OCI-LY1 (cell line): Measurements from ENCODE around the gene WNT2.

ENCODE experiments used
- H2AFZ ChIP-seq: fragments of 200-600 bp; sonication (generic), shearing (Covaris generic); 2 replicates; pipeline ENCODE4 v1.6.0; 2014; ENCODE audit warnings: antibody characterized with exemption, mild to moderate bottlenecking, low read length
- H3F3A ChIP-seq: fragments of 200-600 bp; sonication (generic), shearing (Covaris generic); 2 replicates; pipeline ENCODE4 v1.6.0; 2014; ENCODE audit warnings: mild to moderate bottlenecking, antibody characterized with exemption, low read length, moderate library complexity; ENCODE audit not compliant: insufficient read depth
- H3K27ac ChIP-seq: fragments of 200-600 bp; sonication (generic); 2 replicates; pipeline ENCODE4 v1.5.1; 2014; ENCODE audit warnings: low read length, mixed run types, mild to moderate bottlenecking, low read depth; ENCODE audit not compliant: poor library complexity, severe bottlenecking
- H3K27me3 ChIP-seq: fragments of 200-600 bp; sonication (generic); 2 replicates; pipeline ENCODE4 v1.6.0; 2014; ENCODE audit warnings: antibody characterized with exemption, mild to moderate bottlenecking, low read length, moderate library complexity; ENCODE audit not compliant: insufficient read depth
- H3K36me3 ChIP-seq: fragments of 200-600 bp; sonication (generic); 2 replicates; pipeline ENCODE4 v1.6.1; 2014; ENCODE audit warnings: mild to moderate bottlenecking, antibody characterized with exemption, low read length, moderate library complexity, mixed read lengths; ENCODE audit not compliant: insufficient read depth
- H3K4me1 ChIP-seq: fragments of 200-600 bp; sonication (generic); 2 replicates; pipeline ENCODE4 v1.5.1; 2014; ENCODE audit warnings: mild to moderate bottlenecking, low read length, moderate library complexity; ENCODE audit not compliant: insufficient read depth, severe bottlenecking
- H3K4me2 ChIP-seq: fragments of 200-600 bp; sonication (generic), shearing (Covaris generic); 2 replicates; pipeline ENCODE4 v1.6.1; 2014; ENCODE audit warnings: low read length
- H3K4me3 ChIP-seq: fragments of 200-600 bp; sonication (generic); 2 replicates; pipeline ENCODE4 v1.5.1; 2014; ENCODE audit warnings: low read length, low read depth, mild to moderate bottlenecking, mixed read lengths; ENCODE audit not compliant: poor library complexity, severe bottlenecking
- H3K79me2 ChIP-seq: fragments of 200-600 bp; shearing (Covaris generic); 2 replicates; pipeline ENCODE4 v1.6.1; 2016; ENCODE audit warnings: mixed run types, low read length, mixed read lengths; ENCODE audit not compliant: insufficient read depth
- H3K9ac ChIP-seq: fragments of 200-600 bp; sonication (generic), shearing (Covaris generic); 2 replicates; pipeline ENCODE4 v1.6.1; 2014; ENCODE audit warnings: mild to moderate bottlenecking, low read length, mixed read lengths
- H3K9me2 ChIP-seq: fragments of 200-600 bp; sonication (generic), shearing (Covaris generic); 2 replicates; pipeline ENCODE4 v1.6.1; 2014; ENCODE audit warnings: low read depth, mild to moderate bottlenecking, low read length, mixed read lengths
- H3K9me3 ChIP-seq: fragments of 200-600 bp; shearing (Covaris generic); 2 replicates; pipeline ENCODE4 v1.6.1; 2014; ENCODE audit warnings: low read length, mixed read lengths
- H4K20me1 ChIP-seq: fragments of 200-600 bp; sonication (generic), shearing (Covaris generic); 2 replicates; pipeline ENCODE4 v1.6.0; 2016; ENCODE audit warnings: mild to moderate bottlenecking, low read length; ENCODE audit not compliant: insufficient read depth
- CTCF ChIP-seq: fragments of 200-600 bp; sonication (generic), shearing (Covaris generic); IDR thresholded peaks from 2 replicates; pipeline ENCODE4 v1.5.1; 2017; ENCODE audit warnings: mild to moderate bottlenecking, antibody characterized with exemption, low read length, moderate library complexity, mixed read lengths
- EZH2 ChIP-seq: fragments of 200-600 bp; sonication (generic), shearing (Covaris generic); IDR thresholded peaks from 2 replicates; pipeline ENCODE4 v1.8.0; 2017; ENCODE audit warnings: borderline replicate concordance, mixed run types, mild to moderate bottlenecking, antibody characterized with exemption, low read length, moderate library complexity, mixed read lengths

The WNT2 gene

GRCh38 chr7:117273814-117274225 is 49.0 kb downstream of the WNT2 start:
- H4K20me1 ChIP-seq: no peaks in the 10 kb centered on the region
- no peak for TF ChIP-seq CTCF
- TF ChIP-seq EZH2: no peak
- no peak overlapping the region for H3K4me2 ChIP-seq
- no peak overlapping the region for H2AFZ ChIP-seq
- no peaks in the 10 kb centered on the region for H3K27me3 ChIP-seq
- no peak overlapping the region for H3K27ac ChIP-seq
- H3K79me2 ChIP-seq: no peaks in the 10 kb centered on the region
- no peaks in the 10 kb centered on the region for H3K4me1 ChIP-seq
- no peak overlapping the region for H3K4me3 ChIP-seq
- no peaks in the 10 kb centered on the region for H3F3A ChIP-seq
- no peak overlapping the region for H3K9ac ChIP-seq
- no peaks in the 10 kb centered on the region for H3K9me2 ChIP-seq
- no peaks in the 10 kb centered on the region for H3K36me3 ChIP-seq
- H3K9me3 ChIP-seq: no peaks in the 10 kb centered on the region

GRCh38 chr7:117273325-117273724 is 49.5 kb downstream of the WNT2 start:
- Histone ChIP-seq H2AFZ (no peak overlapping the region), H3K4me1 (no peaks in the 10 kb centered on the region), H3K9ac (no peak overlapping the region), H3K27me3 (no peaks in the 10 kb centered on the region), H3K36me3 (no peaks in the 10 kb centered on the region), H3K4me2 (no peak overlapping the region), H3K9me2 (no peaks in the 10 kb centered on the region), H4K20me1 (no peaks in the 10 kb centered on the region), H3F3A (no peaks in the 10 kb centered on the region), H3K79me2 (no peaks in the 10 kb centered on the region), H3K4me3 (no peak overlapping the region), H3K9me3 (no peaks in the 10 kb centered on the region), H3K27ac (no peak overlapping the region)
- TF ChIP-seq EZH2 (no peak), CTCF (no peak)

GRCh38 chr7:117272017-117272759 is 50.7 kb downstream of the WNT2 start:
- no peaks in the 10 kb centered on the region for H3K27me3 ChIP-seq
- H2AFZ ChIP-seq: no peak overlapping the region
- no peaks in the 10 kb centered on the region for H3K79me2 ChIP-seq
- H3K36me3 ChIP-seq: no peaks in the 10 kb centered on the region
- no peak for TF ChIP-seq CTCF
- TF ChIP-seq EZH2: no peak
- H3K4me2 ChIP-seq: no peak overlapping the region
- H3K9me3 ChIP-seq: no peaks in the 10 kb centered on the region
- no peaks in the 10 kb centered on the region for H4K20me1 ChIP-seq
- H3K27ac ChIP-seq: no peak overlapping the region
- no peaks in the 10 kb centered on the region for H3K9me2 ChIP-seq
- no peak overlapping the region for H3K9ac ChIP-seq
- no peaks in the 10 kb centered on the region for H3F3A ChIP-seq
- no peak overlapping the region for H3K4me3 ChIP-seq
- no peaks in the 10 kb centered on the region for H3K4me1 ChIP-seq
